SJCRH30 (cell line): ENCODE measurements around the gene JARID2. TPM values are rescaled to one million over a fixed set of nuclear protein-coding genes. Genes with fewer than 3 reads are reported as not detected.

Experiments
- DNase-seq, 2 experiments: peaks; one replicate each; pipeline ENCODE4 v3.0.0-alpha.2; 2015 to 2020
- H3K27ac ChIP-seq: fragments of 250-450 bp; sonication (Bioruptor Pico); 2 replicates; pipeline ENCODE4 v1.5.1; 2020; ENCODE audit warnings: mild to moderate bottlenecking, moderate library complexity
- H3K27me3 ChIP-seq: fragments of 250-450 bp; sonication (Bioruptor Pico); 2 replicates; pipeline ENCODE4 v1.5.1; 2020; ENCODE audit warnings: mild to moderate bottlenecking, moderate library complexity
- H3K36me3 ChIP-seq: fragments of 250-450 bp; sonication (Bioruptor Pico); 2 replicates; pipeline ENCODE4 v1.5.1; 2020; ENCODE audit warnings: mild to moderate bottlenecking, moderate library complexity
- H3K4me1 ChIP-seq: fragments of 250-450 bp; sonication (Bioruptor Pico); 2 replicates; pipeline ENCODE4 v1.5.1; 2020; ENCODE audit warnings: mild to moderate bottlenecking, moderate library complexity
- H3K4me3 ChIP-seq: fragments of 250-450 bp; sonication (Bioruptor Pico); 2 replicates; pipeline ENCODE4 v1.5.1; 2020; ENCODE audit warnings: mild to moderate bottlenecking, moderate library complexity
- H3K9me3 ChIP-seq: fragments of 250-450 bp; sonication (Bioruptor Pico); replicated peaks from 2 replicates; pipeline ENCODE4 v1.5.1; 2020; ENCODE audit warnings: mild to moderate bottlenecking, moderate library complexity
- total RNA-seq: library from RNA; depleted of rRNA; stranded (reverse); fragments of >200 nt; shearing (Covaris generic); gene quantifications from 2 replicates; pipeline ENCODE4 v1.2.3, GENCODE V29; 2014

Gene JARID2
- total RNA-seq, 1 experiment from 2014 or later, result 18.5 TPM

GRCh38 chr6:15551798-15552197 is 305.9 kb downstream of the JARID2 start:
- Histone ChIP-seq H3K4me3 (no peak overlapping the region), H3K36me3 (no peaks in the 10 kb centered on the region), H3K27ac (no peak overlapping the region), H3K4me1 (peaks cover 30% of the 10 kb centered on the region), H3K9me3 (no peaks in the 10 kb centered on the region), H3K27me3 (no peaks in the 10 kb centered on the region)
- DNase-seq, result peak; percentile 55 to 69

- H3K27me3 ChIP-seq, result no peaks in the 10 kb centered on the region
- H3K36me3 ChIP-seq, result no peaks in the 10 kb centered on the region
- no peak overlapping the region for H3K4me3 ChIP-seq
- peaks cover 20% of the 10 kb centered on the region for H3K4me1 ChIP-seq
- no peak for DNase-seq
- no peaks in the 10 kb centered on the region for H3K9me3 ChIP-seq
- no peak overlapping the region for H3K27ac ChIP-seq
These were observed 307.2 kb downstream of the JARID2 start for GRCh38 chr6:15553031-15553430.

GRCh38 chr6:15553736-15554294 is 307.9 kb downstream of the JARID2 start:
- Histone ChIP-seq H3K27ac (no peak overlapping the region), H3K27me3 (no peaks in the 10 kb centered on the region), H3K9me3 (no peaks in the 10 kb centered on the region), H3K4me1 (peaks cover 15% of the 10 kb centered on the region), H3K4me3 (no peak overlapping the region), H3K36me3 (no peaks in the 10 kb centered on the region)
- DNase-seq, result no peak

- Histone ChIP-seq H3K27ac (no peak overlapping the region), H3K27me3 (no peaks in the 10 kb centered on the region), H3K36me3 (no peaks in the 10 kb centered on the region), H3K4me1 (peaks cover 15% of the 10 kb centered on the region), H3K4me3 (no peak overlapping the region), H3K9me3 (no peaks in the 10 kb centered on the region)
- no peak for DNase-seq
These were observed 308.8 kb downstream of the JARID2 start for GRCh38 chr6:15554728-15555100.

- Histone ChIP-seq H3K36me3 (no peaks in the 10 kb centered on the region), H3K4me1 (peaks cover 14% of the 10 kb centered on the region), H3K27me3 (no peaks in the 10 kb centered on the region), H3K27ac (no peak overlapping the region), H3K4me3 (no peak overlapping the region), H3K9me3 (no peaks in the 10 kb centered on the region)
- DNase-seq, result no peak
These were observed 309.5 kb downstream of the JARID2 start for GRCh38 chr6:15555101-15556038.

GRCh38 chr6:15556711-15557110 is 310.8 kb downstream of the JARID2 start:
- no peaks in the 10 kb centered on the region for H3K9me3 ChIP-seq
- peaks cover 4% of the 10 kb centered on the region; the same call in 1 of the 2 replicates for H3K4me1 ChIP-seq
- no peaks in the 10 kb centered on the region for H3K36me3 ChIP-seq
- H3K4me3 ChIP-seq, result no peak overlapping the region
- no peaks in the 10 kb centered on the region for H3K27me3 ChIP-seq
- no peak overlapping the region for H3K27ac ChIP-seq
- DNase-seq, result no peak

- H3K9me3 ChIP-seq, result no peaks in the 10 kb centered on the region
- H3K4me1 ChIP-seq, result peaks cover under 1% of the 10 kb centered on the region; the same call in 1 of the 2 replicates
- H3K27me3 ChIP-seq, result no peaks in the 10 kb centered on the region
- no peaks in the 10 kb centered on the region for H3K36me3 ChIP-seq
- no peak overlapping the region for H3K4me3 ChIP-seq
- H3K27ac ChIP-seq, result no peak overlapping the region
- DNase-seq, result no peak
These were observed 311.3 kb downstream of the JARID2 start for GRCh38 chr6:15557174-15557573.

GRCh38 chr6:15560713-15561112 is 314.8 kb downstream of the JARID2 start:
- Histone ChIP-seq H3K9me3 (no peaks in the 10 kb centered on the region), H3K4me3 (no peak overlapping the region), H3K27ac (no peak overlapping the region), H3K4me1 (no peaks in the 10 kb centered on the region), H3K36me3 (no peaks in the 10 kb centered on the region), H3K27me3 (no peaks in the 10 kb centered on the region)
- DNase-seq, result no peak

GRCh38 chr6:15561447-15562199 is 315.8 kb downstream of the JARID2 start:
- Histone ChIP-seq H3K9me3 (no peaks in the 10 kb centered on the region), H3K36me3 (no peaks in the 10 kb centered on the region), H3K4me3 (no peak overlapping the region), H3K4me1 (no peaks in the 10 kb centered on the region), H3K27me3 (no peaks in the 10 kb centered on the region), H3K27ac (no peak overlapping the region)
- no peak for DNase-seq

- DNase-seq, result no peak
- no peaks in the 10 kb centered on the region for H3K4me1 ChIP-seq
- H3K27me3 ChIP-seq, result no peaks in the 10 kb centered on the region
- H3K4me3 ChIP-seq, result no peak overlapping the region
- no peaks in the 10 kb centered on the region for H3K36me3 ChIP-seq
- no peak overlapping the region for H3K27ac ChIP-seq
- no peaks in the 10 kb centered on the region for H3K9me3 ChIP-seq
These were observed 317.1 kb downstream of the JARID2 start for GRCh38 chr6:15562977-15563376.

GRCh38 chr6:15569035-15569995 is 323.4 kb downstream of the JARID2 start:
- no peak overlapping the region for H3K27ac ChIP-seq
- no peaks in the 10 kb centered on the region for H3K27me3 ChIP-seq
- DNase-seq, result no peak
- H3K36me3 ChIP-seq, result no peaks in the 10 kb centered on the region
- no peak overlapping the region for H3K4me3 ChIP-seq
- no peaks in the 10 kb centered on the region for H3K9me3 ChIP-seq
- H3K4me1 ChIP-seq, result no peaks in the 10 kb centered on the region

- no peaks in the 10 kb centered on the region for H3K36me3 ChIP-seq
- H3K27ac ChIP-seq, result no peak overlapping the region
- no peaks in the 10 kb centered on the region for H3K27me3 ChIP-seq
- H3K9me3 ChIP-seq, result no peaks in the 10 kb centered on the region
- H3K4me3 ChIP-seq, result no peak overlapping the region
- no peak for DNase-seq
- H3K4me1 ChIP-seq, result no peaks in the 10 kb centered on the region
These were observed 324.3 kb downstream of the JARID2 start for GRCh38 chr6:15570171-15570570.
